IPS-15b (cell line): ENCODE data around the gene FMO5.
"Not testable (repeated sequence)": the region's sequence is repeated elsewhere in the genome, so short reads cannot be mapped to it uniquely, and the experiment has no call there.

Source experiments
- H3K27me3 ChIP-seq: one replicate; pipeline ENCODE4 v1.6.1; 2013; ENCODE audit warnings: low read length; ENCODE audit not compliant: control insufficient read depth, insufficient read depth
- H3K36me3 ChIP-seq: one replicate; pipeline ENCODE4 v1.6.1; 2013; ENCODE audit warnings: low read length; ENCODE audit not compliant: control insufficient read depth, insufficient read depth
- H3K4me1 ChIP-seq: one replicate; pipeline ENCODE4 v1.6.1; 2013; ENCODE audit warnings: mild to moderate bottlenecking, low read length; ENCODE audit not compliant: control insufficient read depth, insufficient read depth
- H3K4me3 ChIP-seq: one replicate; pipeline ENCODE4 v1.5.1; 2013; ENCODE audit warnings: low read depth, low read length
- H3K9ac ChIP-seq: one replicate; pipeline ENCODE4 v1.6.1; 2013; ENCODE audit warnings: low read depth, mild to moderate bottlenecking, low read length
- H3K9me3 ChIP-seq: one replicate; pipeline ENCODE4 v1.6.1; 2013; ENCODE audit warnings: mild to moderate bottlenecking, low read length; ENCODE audit not compliant: control insufficient read depth, insufficient read depth

The FMO5 gene

GRCh38 chr1:147214325-147214724 lies 10.8 kb downstream of the FMO5 start:
- H3K9me3 ChIP-seq: no peaks in the 10 kb centered on the region
- no peaks in the 10 kb centered on the region for H3K4me1 ChIP-seq
- H3K27me3 ChIP-seq: no peaks in the 10 kb centered on the region
- no peak overlapping the region for H3K4me3 ChIP-seq
- H3K9ac ChIP-seq: no peak overlapping the region
- no peaks in the 10 kb centered on the region for H3K36me3 ChIP-seq

- no peaks in the 10 kb centered on the region for H3K9me3 ChIP-seq
- no peaks in the 10 kb centered on the region for H3K27me3 ChIP-seq
- H3K4me1 ChIP-seq: no peaks in the 10 kb centered on the region
- no peak overlapping the region for H3K4me3 ChIP-seq
- H3K9ac ChIP-seq: no peak overlapping the region
- no peaks in the 10 kb centered on the region for H3K36me3 ChIP-seq
Observed at GRCh38 chr1:147213271-147213670, 11.9 kb downstream of the FMO5 start.

GRCh38 chr1:147211577-147211976 lies 13.6 kb downstream of the FMO5 start:
- H3K36me3 ChIP-seq: no peaks in the 10 kb centered on the region
- no peak overlapping the region for H3K4me3 ChIP-seq
- H3K9ac ChIP-seq: no peak overlapping the region
- H3K9me3 ChIP-seq: no peaks in the 10 kb centered on the region
- H3K4me1 ChIP-seq: no peaks in the 10 kb centered on the region
- no peaks in the 10 kb centered on the region for H3K27me3 ChIP-seq

GRCh38 chr1:147210987-147211386 lies 14.2 kb downstream of the FMO5 start:
- no peaks in the 10 kb centered on the region for H3K27me3 ChIP-seq
- no peaks in the 10 kb centered on the region for H3K9me3 ChIP-seq
- no peak overlapping the region for H3K4me3 ChIP-seq
- no peaks in the 10 kb centered on the region for H3K36me3 ChIP-seq
- no peaks in the 10 kb centered on the region for H3K4me1 ChIP-seq
- H3K9ac ChIP-seq: no peak overlapping the region

GRCh38 chr1:147209825-147210821 lies 15.0 kb downstream of the FMO5 start:
- H3K9me3 ChIP-seq: no peaks in the 10 kb centered on the region
- no peak overlapping the region for H3K4me3 ChIP-seq
- H3K4me1 ChIP-seq: no peaks in the 10 kb centered on the region
- H3K36me3 ChIP-seq: no peaks in the 10 kb centered on the region
- no peak overlapping the region for H3K9ac ChIP-seq
- H3K27me3 ChIP-seq: no peaks in the 10 kb centered on the region

GRCh38 chr1:147208619-147209018 lies 16.5 kb downstream of the FMO5 start:
- H3K27me3 ChIP-seq: no peaks in the 10 kb centered on the region
- no peaks in the 10 kb centered on the region for H3K9me3 ChIP-seq
- no peaks in the 10 kb centered on the region for H3K4me1 ChIP-seq
- H3K9ac ChIP-seq: no peak overlapping the region
- no peak overlapping the region for H3K4me3 ChIP-seq
- H3K36me3 ChIP-seq: no peaks in the 10 kb centered on the region

GRCh38 chr1:147207192-147207591 lies 17.9 kb downstream of the FMO5 start:
- Histone ChIP-seq H3K4me3 (no peak overlapping the region), H3K36me3 (no peaks in the 10 kb centered on the region)

GRCh38 chr1:147204080-147204479 lies 21.1 kb downstream of the FMO5 start:
- no peaks in the 10 kb centered on the region for H3K36me3 ChIP-seq
- H3K27me3 ChIP-seq: no peaks in the 10 kb centered on the region
- no peaks in the 10 kb centered on the region for H3K9me3 ChIP-seq
- no peaks in the 10 kb centered on the region for H3K4me1 ChIP-seq
- no peak overlapping the region for H3K9ac ChIP-seq
- H3K4me3 ChIP-seq: no peak overlapping the region

More at GRCh38 chr1:147207192-147207591, 17.9 kb downstream of the FMO5 start:
- Histone ChIP-seq H3K9me3 (no peaks in the 10 kb centered on the region), H3K27me3 (no peaks in the 10 kb centered on the region), H3K9ac (no peak overlapping the region), H3K4me1 (no peaks in the 10 kb centered on the region)

- H3K4me1 ChIP-seq: no peaks in the 10 kb centered on the region
- no peak overlapping the region for H3K9ac ChIP-seq
- H3K9me3 ChIP-seq: no peaks in the 10 kb centered on the region
Observed at GRCh38 chr1:147202576-147202975, 22.6 kb downstream of the FMO5 start.

GRCh38 chr1:147201786-147202185 lies 23.4 kb downstream of the FMO5 start:
- no peaks in the 10 kb centered on the region for H3K9me3 ChIP-seq
- H3K4me3 ChIP-seq: no peak overlapping the region
- no peaks in the 10 kb centered on the region for H3K36me3 ChIP-seq
- no peaks in the 10 kb centered on the region for H3K27me3 ChIP-seq
- H3K4me1 ChIP-seq: no peaks in the 10 kb centered on the region
- H3K9ac ChIP-seq: no peak overlapping the region

More at GRCh38 chr1:147202576-147202975, 22.6 kb downstream of the FMO5 start:
- Histone ChIP-seq H3K4me3 (no peak overlapping the region), H3K27me3 (no peaks in the 10 kb centered on the region), H3K36me3 (no peaks in the 10 kb centered on the region)

GRCh38 chr1:147201276-147201675 lies 23.9 kb downstream of the FMO5 start:
- Histone ChIP-seq H3K9me3 (no peaks in the 10 kb centered on the region), H3K4me1 (no peaks in the 10 kb centered on the region), H3K9ac (no peak overlapping the region), H3K27me3 (no peaks in the 10 kb centered on the region), H3K4me3 (no peak overlapping the region), H3K36me3 (no peaks in the 10 kb centered on the region)

- not testable (repeated sequence) for H3K4me3 ChIP-seq, H3K27me3 ChIP-seq
Observed at GRCh38 chr1:147197324-147197723, 27.8 kb downstream of the FMO5 start.

More at GRCh38 chr1:147197324-147197723, 27.8 kb downstream of the FMO5 start:
- not testable (repeated sequence) for H3K36me3 ChIP-seq, H3K9me3 ChIP-seq, H3K4me1 ChIP-seq, H3K9ac ChIP-seq
